Activated CD8-positive, alpha-beta memory T cell treated with anti-CD3 and anti-CD28 coated beads, Interleukin-2, amount 50 U/mL, for 1 hour (primary cell): Measurements from ENCODE around the gene PAK1.

Experiments
- DNase-seq: peaks from one replicate; pipeline ENCODE4 v3.0.0-alpha.2; 2020; ENCODE audit errors: extremely low read depth

PAK1 gene

GRCh38 chr11:77436969-77437368, 36.9 kb downstream of the PAK1 start:
- DNase-seq: no peak

GRCh38 chr11:77436506-77436905, 37.4 kb downstream of the PAK1 start:
- DNase-seq: no peak

- DNase-seq: no peak
Observed at GRCh38 chr11:77435972-77436371, 37.9 kb downstream of the PAK1 start.

- DNase-seq: no peak
Observed at GRCh38 chr11:77431813-77432212, 42.1 kb downstream of the PAK1 start.

GRCh38 chr11:77428598-77428997, 45.3 kb downstream of the PAK1 start:
- DNase-seq: no peak

GRCh38 chr11:77425346-77425745, 48.5 kb downstream of the PAK1 start:
- DNase-seq: no peak

- no peak for DNase-seq
Observed at GRCh38 chr11:77424644-77425043, 49.2 kb downstream of the PAK1 start.

GRCh38 chr11:77423624-77424023, 50.3 kb downstream of the PAK1 start:
- DNase-seq: no peak

- DNase-seq: no peak
Observed at GRCh38 chr11:77422687-77423086, 51.2 kb downstream of the PAK1 start.

- no peak for DNase-seq
Observed at GRCh38 chr11:77421041-77421723, 52.7 kb downstream of the PAK1 start.

GRCh38 chr11:77418971-77419597, 54.8 kb downstream of the PAK1 start:
- DNase-seq: no peak

GRCh38 chr11:77418155-77418970, 55.5 kb downstream of the PAK1 start:
- DNase-seq: no peak

- DNase-seq: no peak
Observed at GRCh38 chr11:77416357-77416756, 57.5 kb downstream of the PAK1 start.

- DNase-seq: no peak
Observed at GRCh38 chr11:77413850-77414460, 59.9 kb downstream of the PAK1 start.

GRCh38 chr11:77412814-77413213, 61.1 kb downstream of the PAK1 start:
- DNase-seq: no peak

- DNase-seq: peak; percentile 43
Observed at GRCh38 chr11:77411717-77412441, 62.0 kb downstream of the PAK1 start.

GRCh38 chr11:77411137-77411707, 62.7 kb downstream of the PAK1 start:
- no peak for DNase-seq

GRCh38 chr11:77410076-77410827, 63.6 kb downstream of the PAK1 start:
- DNase-seq: no peak

- DNase-seq: no peak
Observed at GRCh38 chr11:77409046-77409445, 64.8 kb downstream of the PAK1 start.

GRCh38 chr11:77407613-77408012, 66.3 kb downstream of the PAK1 start:
- no peak for DNase-seq

- no peak for DNase-seq
Observed at GRCh38 chr11:77406396-77406795, 67.5 kb downstream of the PAK1 start.
